Glutamatergic neuron (in vitro differentiated cells): ENCODE data around the gene FLT3. TPM values are rescaled to one million over a fixed set of nuclear protein-coding genes. Genes with fewer than 3 reads are reported as not detected.
A peak's percentile ranks its signal among the peaks of the same experiment; 100 is the strongest.
"Not testable (repeated sequence)": the region's sequence is repeated elsewhere in the genome, so short reads cannot be mapped to it uniquely, and the experiment has no call there.

Experiments used
- DNase-seq: peaks from one replicate; pipeline ENCODE4 v3.0.0; 2022
- H3K27ac Mint-ChIP-seq: one replicate; pipeline ENCODE4 v1.8.0; 2020; ENCODE audit warnings: mild to moderate bottlenecking, mixed read lengths, inconsistent platforms; ENCODE audit not compliant: unreplicated experiment
- H3K27me3 Mint-ChIP-seq: one replicate; pipeline ENCODE4 v1.8.0; 2020; ENCODE audit warnings: mild to moderate bottlenecking, moderate library complexity, mixed read lengths, inconsistent platforms; ENCODE audit not compliant: unreplicated experiment
- H3K36me3 Mint-ChIP-seq: one replicate; pipeline ENCODE4 v1.8.0; 2020; ENCODE audit warnings: mild to moderate bottlenecking, mixed read lengths, inconsistent platforms; ENCODE audit not compliant: unreplicated experiment
- H3K4me1 Mint-ChIP-seq: one replicate; pipeline ENCODE4 v1.8.0; 2020; ENCODE audit warnings: mild to moderate bottlenecking, low read depth, mixed read lengths, inconsistent platforms; ENCODE audit not compliant: unreplicated experiment
- H3K4me3 Mint-ChIP-seq: one replicate; pipeline ENCODE4 v1.8.0; 2020; ENCODE audit warnings: mild to moderate bottlenecking, mixed read lengths, inconsistent platforms; ENCODE audit not compliant: unreplicated experiment
- H3K9me3 Mint-ChIP-seq: one replicate; pipeline ENCODE4 v1.8.0; 2020; ENCODE audit warnings: mild to moderate bottlenecking, moderate library complexity, mixed read lengths, inconsistent platforms; ENCODE audit not compliant: unreplicated experiment
- CTCF ChIP-seq: fragments of 200-600 bp; sonication (generic); IDR thresholded peaks from one replicate; pipeline ENCODE4 v1.5.0; 2021; ENCODE audit not compliant: partially characterized antibody, unreplicated experiment
- total RNA-seq: library from RNA; stranded (reverse); fragmentation: NEBNext Ultra II Directional; extraction: Animal tissue kit (Norgen Biotek cat#: 25700); gene quantifications from one replicate; pipeline ENCODE4 v1.2.1, GENCODE V29; 2021; ENCODE audit not compliant: unreplicated experiment

Gene FLT3
- total RNA-seq, 1 donor from 2014 or later, result not detected

- Mint-ChIP-seq H3K27ac (no peak overlapping the region), H3K4me1 (peaks cover 7% of the 10 kb centered on the region), H3K9me3 (peaks cover 20% of the 10 kb centered on the region), H3K27me3 (peaks cover 47% of the 10 kb centered on the region), H3K4me3 (peak overlapping the region; percentile 50), H3K36me3 (no peaks in the 10 kb centered on the region)
- no peak for TF ChIP-seq CTCF
- no peak for DNase-seq
These were observed 134.4 kb downstream of the FLT3 start for GRCh38 chr13:27965740-27966640.

- Mint-ChIP-seq H3K36me3 (no peaks in the 10 kb centered on the region), H3K4me3 (peak overlapping the region; percentile 20), H3K27me3 (peaks cover 42% of the 10 kb centered on the region), H3K27ac (peak overlapping the region; percentile 17), H3K9me3 (peaks cover 20% of the 10 kb centered on the region), H3K4me1 (peaks cover 7% of the 10 kb centered on the region)
- no peak for DNase-seq
- TF ChIP-seq CTCF, result no peak
These were observed 135.0 kb downstream of the FLT3 start for GRCh38 chr13:27965343-27965739.

GRCh38 chr13:27964741-27965323, 135.5 kb downstream of the FLT3 start:
- Mint-ChIP-seq H3K4me1 (peaks cover 7% of the 10 kb centered on the region), H3K27ac (peak overlapping the region; percentile 17), H3K4me3 (no peak overlapping the region), H3K27me3 (peaks cover 45% of the 10 kb centered on the region), H3K9me3 (peaks cover 20% of the 10 kb centered on the region), H3K36me3 (no peaks in the 10 kb centered on the region)
- no peak for DNase-seq
- TF ChIP-seq CTCF, result no peak

GRCh38 chr13:27964206-27964605, 136.2 kb downstream of the FLT3 start:
- not testable (repeated sequence) for H3K27ac Mint-ChIP-seq, H3K4me1 Mint-ChIP-seq, H3K4me3 Mint-ChIP-seq, H3K36me3 Mint-ChIP-seq, DNase-seq
- Mint-ChIP-seq H3K27me3 (peaks cover 42% of the 10 kb centered on the region), H3K9me3 (peaks cover 17% of the 10 kb centered on the region)

GRCh38 chr13:27963491-27963890, 136.9 kb downstream of the FLT3 start:
- Mint-ChIP-seq H3K4me1 (peaks cover 7% of the 10 kb centered on the region), H3K36me3 (no peaks in the 10 kb centered on the region), H3K4me3 (no peak overlapping the region), H3K27ac (no peak overlapping the region), H3K9me3 (peaks cover 17% of the 10 kb centered on the region), H3K27me3 (peaks cover 42% of the 10 kb centered on the region)
- no peak for TF ChIP-seq CTCF
- DNase-seq, result no peak
